ENCODE measurements around the gene PDE4C.

DNA sequence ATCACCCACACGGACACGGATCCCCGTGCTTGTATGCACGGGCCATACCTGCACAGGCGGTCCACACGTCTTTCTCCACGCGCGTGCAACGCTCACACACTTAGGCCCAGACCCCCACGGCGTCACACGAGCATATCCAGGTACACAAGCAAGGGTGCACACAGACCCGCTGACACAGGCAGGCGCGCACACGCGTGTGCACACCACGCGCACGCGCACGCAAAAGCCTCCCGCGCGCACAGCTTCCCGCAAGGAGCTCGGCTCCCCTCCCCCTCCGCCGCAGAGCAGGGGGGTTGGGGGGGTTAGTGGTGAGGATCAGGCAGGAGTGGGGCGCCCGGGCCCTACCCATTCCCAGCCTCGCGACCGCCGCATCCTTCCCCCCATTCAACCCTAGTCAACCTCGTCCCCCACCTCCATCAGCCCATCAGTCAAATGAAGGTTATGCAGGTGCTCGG, 22.8 kb downstream of the PDE4C start:
- TF ChIP-seq HDGF (IDR thresholded peaks at IDR 0.05; ENCODE audit: borderline replicate concordance) = no peak
- TF ChIP-seq SUZ12 (IDR thresholded peaks at IDR 0.05) = no peak
- no peak for TF ChIP-seq FOXK2 (IDR thresholded peaks at IDR 0.05)
- no peak for TF ChIP-seq FOXM1 (IDR thresholded peaks at IDR 0.05; ENCODE audit: borderline replicate concordance)
- TF ChIP-seq SP1 (IDR thresholded peaks at IDR 0.05) = no peak
- TF ChIP-seq ZNF384 (IDR thresholded peaks at IDR 0.05) = no peak
- TF ChIP-seq ELF4 (IDR thresholded peaks at IDR 0.05) = no peak

Measured in HEK293T (cell line).